Motor neuron (in vitro differentiated cells): ENCODE measurements around the gene PSD2. TPM values are rescaled to one million over a fixed set of nuclear protein-coding genes. Genes with fewer than 3 reads are reported as not detected.

Experiments
- ATAC-seq, 8 experiments: fragments of 200-7000 bp; cut with Tn5 transposase; replicated peaks in 6 of 8; 2 replicates each; pipeline ENCODE4 v1.8.0; 2021; ENCODE audit warnings: mild to moderate bottlenecking in 8 of 8, moderate library complexity in 8 of 8
- H3K27ac ChIP-seq, 2 donors: fragments of 250-450 bp; sonication (Bioruptor Pico); 2 replicates each; pipeline ENCODE4 v1.9.0; 2021; ENCODE audit warnings: antibody characterized with exemption in 2 of 2, mild to moderate bottlenecking in 2 of 2, moderate library complexity in 1 of 2
- H3K4me1 ChIP-seq, 2 donors: fragments of 250-450 bp; sonication (Bioruptor Pico); replicated peaks in 1 of 2; 2 replicates each; pipeline ENCODE4 v1.6.1; 2021; ENCODE audit warnings: antibody characterized with exemption in 2 of 2, mild to moderate bottlenecking in 2 of 2, moderate library complexity in 1 of 2
- H3K4me3 ChIP-seq, 5 donors: fragments of 250-450 bp; sonication (Bioruptor Pico); 2 replicates each; pipeline ENCODE4 v1.9.0; 2021; ENCODE audit warnings: antibody characterized with exemption in 5 of 5, mild to moderate bottlenecking in 5 of 5, moderate library complexity in 4 of 5
- WGBS, 10 experiments: fragments of 450-650 bp; shearing (Covaris generic); methylation state at CpG; one replicate each; pipeline ENCODE4 v1.0.0; 2022; 5-methylcytosine and 5-hydroxymethylcytosine counted together
- in situ Hi-C, 9 experiments: fragments of 400-800 bp; cut with MboI; loops; one replicate each; pipeline ENCODE4 v1.15.0; 2021; ENCODE audit warnings: low sequenced_read_pairs in 9 of 9, low pct_unique_long_range_greater_than_20kb in 2 of 9; ENCODE audit not compliant: unreplicated experiment in 9 of 9
- total RNA-seq, 8 experiments: library from RNA; unstranded; fragments of 300-600 nt; gene quantifications; 2 replicates each; pipeline versions ENCODE4 v1.2.3 to v1.2.4, GENCODE V29; 2022

PSD2 gene
- 10 to 100 TPM in 3 of 8 experiments, 1 to 10 TPM in 2, under 1 TPM in 1, not detected in 2; 0.17 to 12.5 (median 9.6) TPM for total RNA-seq

DNA sequence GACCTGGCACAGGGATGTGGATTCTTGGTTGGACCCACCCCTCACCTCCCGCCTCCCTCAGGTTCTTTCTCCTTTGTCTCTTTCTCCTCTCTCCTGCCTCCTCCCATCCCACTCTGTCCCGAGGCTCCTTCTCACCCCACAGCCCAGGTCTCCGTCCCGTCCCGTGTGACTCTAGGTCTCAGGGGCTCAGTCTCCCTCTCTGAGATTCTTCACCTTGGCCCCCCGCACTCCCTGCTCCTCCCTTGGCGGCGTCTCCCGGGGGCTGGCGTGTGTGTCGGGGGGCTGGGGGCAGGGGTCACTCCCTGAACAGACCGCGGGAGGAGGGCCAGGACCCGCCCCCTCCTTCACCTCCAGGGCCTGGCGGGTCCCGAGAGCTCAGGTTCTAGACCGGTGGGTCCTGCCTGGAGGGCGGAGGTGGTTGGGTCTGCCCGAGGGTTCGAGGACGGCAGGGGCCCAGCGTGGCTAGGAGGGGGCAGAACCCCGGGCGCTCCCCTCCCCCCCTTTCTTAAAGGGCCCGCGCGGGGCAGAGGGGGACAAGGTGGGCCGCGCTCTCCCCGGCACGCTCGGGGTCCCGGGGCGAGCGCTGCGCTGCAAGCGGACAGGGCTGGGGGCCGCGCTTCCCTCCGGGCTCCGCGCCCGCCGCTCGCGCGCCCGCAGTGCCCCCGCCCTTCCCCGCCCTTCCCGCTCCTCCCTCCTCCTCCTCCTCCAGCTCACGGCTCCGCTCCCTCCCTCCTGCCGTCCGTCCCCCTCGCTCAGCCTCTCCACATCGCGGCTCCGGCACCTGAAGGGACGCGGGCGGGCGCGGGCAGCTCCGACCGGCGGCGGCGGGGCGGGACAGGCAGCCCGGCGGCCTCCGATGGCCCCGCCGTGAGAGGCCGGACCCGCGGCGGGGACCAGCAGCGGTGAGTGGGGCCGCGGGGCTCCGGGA lies at the start of gene PSD2:
TSS of gene PSD2 (plus strand) at position 735 of the 928 bp plus-strand sequence. CDS start 13,633 bp downstream, outside the sequence.
- Histone ChIP-seq H3K4me1 (peaks cover 8 to 12% of the 10 kb centered on the region in 2 donors), H3K4me3 (peak within 1 kb of the TSS; percentile 42 to 75 (median 54)), H3K27ac (peak within 1 kb of the TSS in 1 of 2 donors; percentile 12)
- in situ Hi-C loops, result loop anchor here in 8 of 9 experiments (10.0 to 25.0 kb wide), 5 partner anchors 49 to 367 kb away; partner anchors contain the start of gene DNAJC18 (in 1 of the 8)
- WGBS, 10 experiments, result 23 to 29% methylated on average over 6 of the region's 83 CpGs; no CpG with 5 or more reads in 8 of the 10 experiments
- ATAC-seq, result peak; percentile 68 to 86 (median 79)

- in situ Hi-C loops, result no loop called here
- peak overlapping the region; percentile 14 to 41 (median 27) for H3K4me3 ChIP-seq
- peak; percentile 2 to 54 (median 36) for ATAC-seq
- peaks cover 60 to 64% of the 10 kb centered on the region in 2 donors for H3K4me1 ChIP-seq
- WGBS, 10 experiments, result 0 to 46% (median 2%) methylated on average over 1 to 13 of the region's 44 CpGs; no CpG with 5 or more reads in 6 of the 10 experiments
- H3K27ac ChIP-seq, result peak overlapping the region; percentile 94
Observed at GRCh38 chr5:139746691-139747582, 48.7 kb upstream of the PSD2 start.

DNA sequence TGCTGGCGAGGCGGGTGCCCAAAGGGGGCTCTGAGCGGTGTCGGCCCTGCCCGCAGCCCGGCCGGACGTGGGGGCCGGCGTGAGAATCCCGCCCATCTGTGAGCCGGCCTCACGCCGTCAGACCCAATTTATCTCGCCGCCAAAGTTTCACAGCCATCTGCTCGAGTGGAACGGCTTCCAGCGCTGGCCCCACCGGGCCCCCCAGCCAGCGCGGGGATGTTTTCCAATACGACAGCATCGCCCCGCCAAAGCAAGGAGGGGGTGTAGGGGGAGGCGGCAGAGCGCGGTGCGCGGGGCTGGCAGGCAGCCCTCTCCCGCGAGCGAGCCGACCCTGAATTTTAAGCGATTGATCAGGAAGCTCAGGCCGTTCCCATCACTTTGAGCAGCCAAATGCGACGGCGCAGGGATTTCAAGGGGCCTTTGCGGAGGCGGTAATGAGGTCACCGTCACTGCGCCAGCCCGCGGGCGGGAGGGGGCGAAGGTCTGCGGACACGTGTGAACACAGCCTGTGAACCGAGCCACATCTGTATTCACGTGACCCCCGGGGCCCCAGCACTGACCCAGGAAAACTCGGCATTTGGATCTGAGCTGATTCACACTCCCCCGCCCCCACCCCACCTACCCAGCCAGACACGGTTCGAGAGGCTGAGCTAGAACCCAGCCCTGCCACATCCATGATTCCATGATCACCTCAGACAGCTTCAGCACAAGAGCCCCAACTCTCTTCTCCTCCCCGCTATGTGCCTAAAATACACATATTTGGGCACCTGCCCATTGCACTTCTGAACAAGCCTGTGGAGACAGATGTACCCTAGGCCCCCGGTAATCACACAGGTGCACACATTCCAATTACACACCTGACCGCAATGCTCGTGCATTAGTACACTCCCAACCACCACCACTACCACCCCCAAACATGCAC lies 47.8 kb upstream of the PSD2 start:
- Histone ChIP-seq H3K4me1 (peaks cover 65 to 70% of the 10 kb centered on the region in 2 donors), H3K4me3 (peak overlapping the region; percentile 14 to 41 (median 27)), H3K27ac (peak overlapping the region; percentile 94)
- peak in 5 of 8 experiments; percentile 41 to 54 (median 50) for ATAC-seq
- WGBS, 10 experiments, result 0 to 80% (median 28%) methylated on average over 1 to 10 of the region's 60 CpGs; no CpG with 5 or more reads in 5 of the 10 experiments
- in situ Hi-C loops, result no loop called here

GRCh38 chr5:139748505-139748826 lies 47.1 kb upstream of the PSD2 start:
- in situ Hi-C loops, result no loop called here
- 14 to 89% methylated on average over 7 of the region's 27 CpGs; no CpG with 5 or more reads in 8 of the 10 experiments for WGBS, 10 experiments
- peak overlapping the region; percentile 14 to 41 (median 27) for H3K4me3 ChIP-seq
- H3K27ac ChIP-seq, result peak overlapping the region; percentile 94
- H3K4me1 ChIP-seq, result peaks cover 72 to 76% of the 10 kb centered on the region in 2 donors
- peak in 1 of 8 experiments; percentile 15 for ATAC-seq

- Histone ChIP-seq H3K4me3 (no peak overlapping the region), H3K27ac (peak overlapping the region; percentile 94), H3K4me1 (peaks cover 70 to 79% of the 10 kb centered on the region in 2 donors)
- 0 to 100% (median 93%) methylated on average over 1 to 2 of the region's 2 CpGs; no CpG with 5 or more reads in 4 of the 10 experiments for WGBS, 10 experiments
- ATAC-seq, result no peak
- in situ Hi-C loops, result no loop called here
Observed at GRCh38 chr5:139749242-139749641, 46.4 kb upstream of the PSD2 start.

DNA sequence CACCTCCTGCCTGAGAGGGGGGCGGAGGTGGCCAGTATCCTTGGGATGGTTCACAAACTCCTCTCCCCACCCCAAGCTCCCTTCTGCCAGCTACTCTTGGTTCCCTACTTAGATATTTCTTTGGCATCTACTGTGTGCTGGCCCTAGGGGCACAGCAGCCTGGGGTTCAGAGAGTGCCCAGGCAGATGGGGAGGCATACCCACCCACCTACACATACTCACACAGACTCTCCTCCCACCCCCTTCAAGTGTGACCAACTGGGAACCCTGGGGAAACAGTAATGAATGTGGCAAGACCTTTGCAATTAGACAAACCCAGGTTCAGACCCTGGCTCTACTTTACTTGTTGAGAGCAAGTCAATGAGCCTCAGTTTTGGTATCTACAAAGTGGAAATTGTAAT lies 44.4 kb upstream of the PSD2 start:
- 100% methylated on average over 1 of the region's 1 CpG; no CpG with 5 or more reads in 9 of the 10 experiments for WGBS, 10 experiments
- no peak overlapping the region for H3K4me3 ChIP-seq
- no peak overlapping the region for H3K27ac ChIP-seq
- in situ Hi-C loops, result loop anchor here in 4 of 9 experiments (25.0 kb wide), 3 partner anchors 89 to 314 kb away; partner anchors contain the start of genes CXXC5 (in 3 of the 4) and DNAJC18 (in 1 of the 4)
- no peak for ATAC-seq
- peaks cover 66 to 76% of the 10 kb centered on the region in 2 donors for H3K4me1 ChIP-seq

DNA sequence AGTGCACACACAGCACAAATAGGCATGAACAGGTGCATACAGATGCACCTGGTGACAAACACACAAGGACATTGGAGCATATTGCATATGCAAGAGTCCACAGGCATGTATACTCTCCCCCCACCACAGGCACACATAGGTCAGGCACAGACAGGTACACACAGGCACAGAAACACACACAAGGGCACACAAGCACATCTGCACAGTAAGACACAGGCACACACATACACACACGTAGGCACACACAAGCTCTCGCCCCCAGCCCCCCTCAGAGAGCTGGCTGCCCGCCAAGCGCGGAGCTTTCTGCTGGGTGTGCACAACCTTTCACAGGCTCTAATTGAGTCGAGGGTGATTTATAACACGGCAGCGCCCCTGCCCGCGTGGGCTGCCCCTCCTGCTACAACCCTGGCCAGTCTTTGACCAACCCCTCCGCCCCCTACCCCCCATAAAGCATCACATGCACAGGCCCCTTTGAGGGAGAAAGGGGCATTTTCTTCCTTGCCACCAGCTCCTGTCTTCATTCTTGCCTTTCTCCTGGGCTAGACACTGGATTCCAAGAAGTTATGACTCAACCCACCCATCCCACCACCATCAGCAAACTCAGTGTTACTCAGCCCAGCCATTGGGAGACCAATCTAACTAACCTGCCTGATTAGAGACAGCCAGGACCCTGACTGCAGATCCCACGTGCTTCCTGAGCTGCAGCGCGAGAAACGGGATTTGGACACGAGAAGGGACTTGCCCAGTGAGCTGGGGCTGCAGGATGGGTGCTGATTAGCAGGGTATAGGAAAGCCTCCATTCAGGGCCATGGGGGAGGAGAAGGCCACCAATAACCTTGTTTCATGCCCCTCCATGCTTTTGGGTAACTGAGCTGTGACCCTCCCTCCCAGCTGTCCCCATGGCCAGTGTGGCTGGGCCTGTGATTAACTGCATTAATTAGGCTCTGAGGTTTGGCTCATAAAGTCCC lies 42.8 kb upstream of the PSD2 start:
- peaks cover 70 to 72% of the 10 kb centered on the region in 2 donors for H3K4me1 ChIP-seq
- H3K4me3 ChIP-seq, result no peak overlapping the region
- ATAC-seq, result peak in 6 of 8 experiments; percentile 25 to 61 (median 45)
- WGBS, 10 experiments, result 0 to 44% (median 31%) methylated on average over 1 to 5 of the region's 16 CpGs; no CpG with 5 or more reads in 6 of the 10 experiments
- peak overlapping the region; percentile 45 to 85 for H3K27ac ChIP-seq
- in situ Hi-C loops, result loop anchor here in 4 of 9 experiments (25.0 kb wide), 3 partner anchors 90 to 315 kb away; partner anchors contain the start of genes CXXC5 (in 3 of the 4) and DNAJC18 (in 1 of the 4)

DNA sequence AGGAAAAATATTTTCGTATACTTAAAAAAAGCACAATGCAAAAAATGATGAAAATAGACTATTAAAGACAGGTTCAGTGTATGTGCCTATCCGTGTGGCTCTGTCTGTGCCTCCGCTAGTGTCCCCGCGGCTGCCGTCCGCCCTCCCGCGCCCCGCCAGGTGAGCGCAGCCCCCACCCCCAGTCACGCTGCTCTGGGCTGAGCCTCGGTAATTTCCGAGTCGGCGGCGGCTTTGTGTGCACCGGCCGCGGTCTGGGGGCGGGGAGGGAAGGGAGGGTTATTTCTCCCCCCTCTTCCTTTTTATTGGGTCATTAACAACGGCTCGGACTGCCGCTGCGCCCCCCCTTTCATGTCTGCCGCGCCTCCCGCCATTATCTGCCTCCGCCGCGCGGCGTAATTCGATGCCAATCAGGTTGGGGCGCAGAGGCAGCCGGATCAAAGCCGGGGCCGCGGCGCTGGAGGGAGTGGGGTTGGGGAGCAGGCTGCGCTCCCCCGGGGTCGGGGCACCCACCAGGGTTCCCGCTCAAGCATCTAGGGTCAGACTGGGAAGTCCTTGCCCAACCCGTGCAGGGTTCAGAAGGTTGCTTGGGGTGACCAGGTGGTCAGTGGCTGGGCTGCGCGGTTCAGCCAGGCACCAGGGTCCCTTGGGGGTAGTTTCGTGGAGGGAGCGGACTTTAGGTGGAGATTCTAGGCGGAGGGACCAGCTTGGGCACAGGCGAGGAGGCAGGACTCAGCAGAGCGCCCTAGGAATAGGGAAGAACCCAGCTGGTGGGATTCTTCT lies 39.5 kb upstream of the PSD2 start:
- peak overlapping the region; percentile 48 to 71 for H3K27ac ChIP-seq
- peak in 6 of 8 experiments; percentile 25 to 51 (median 40) for ATAC-seq
- 7 to 70% (median 45%) methylated on average over 1 to 6 of the region's 52 CpGs; no CpG with 5 or more reads in 4 of the 10 experiments for WGBS, 10 experiments
- H3K4me1 ChIP-seq, result peaks cover 81 to 84% of the 10 kb centered on the region in 2 donors
- in situ Hi-C loops, result loop anchor here in 4 of 9 experiments (25.0 kb wide), 3 partner anchors 94 to 319 kb away; partner anchors contain the start of genes CXXC5 (in 3 of the 4) and DNAJC18 (in 1 of the 4)
- peak overlapping the region in 2 of 5 donors; percentile 10 to 22 for H3K4me3 ChIP-seq

DNA sequence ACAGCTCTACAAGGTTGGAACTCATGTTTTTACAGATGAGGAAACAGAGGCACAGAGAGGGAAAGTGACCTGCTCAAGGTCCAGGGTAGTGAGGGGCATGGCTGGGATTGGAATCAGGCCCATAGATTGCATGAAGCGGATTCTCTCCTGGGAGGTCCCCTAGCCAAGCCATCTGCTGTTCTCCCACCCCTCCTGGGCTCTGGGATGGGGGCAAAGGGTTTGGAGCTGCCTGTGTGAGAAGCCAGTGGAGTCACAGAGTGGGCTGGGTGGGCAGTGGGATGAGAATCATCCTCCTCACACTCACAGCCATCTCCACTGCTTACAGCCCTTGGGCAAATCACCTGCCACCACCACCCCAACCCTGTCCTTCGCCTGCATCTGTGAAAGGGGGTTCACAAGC lies 38.6 kb upstream of the PSD2 start:
- in situ Hi-C loops, result loop anchor here in 4 of 9 experiments (25.0 kb wide), 3 partner anchors 95 to 320 kb away; partner anchors contain the start of genes CXXC5 (in 3 of the 4) and DNAJC18 (in 1 of the 4)
- Histone ChIP-seq H3K4me1 (peaks cover 79 to 82% of the 10 kb centered on the region in 2 donors), H3K4me3 (no peak overlapping the region), H3K27ac (peak overlapping the region in 1 of 2 donors; percentile 78)
- WGBS, 10 experiments, result 80 to 100% (median 90%) methylated on average over 1 of the region's 2 CpGs; no CpG with 5 or more reads in 6 of the 10 experiments
- ATAC-seq, result no peak
